GM03348 (cell line): ENCODE results near the gene FOXA1.

Experiments used
- DNase-seq: peaks from one replicate; pipeline ENCODE4 v3.0.0; 2012; ENCODE audit warnings: low spot score

The FOXA1 gene

GRCh38 chr14:37589715-37590427 is 5.2 kb downstream of the FOXA1 start:
- no peak for DNase-seq

GRCh38 chr14:37588956-37589714 is 5.9 kb downstream of the FOXA1 start:
- no peak for DNase-seq

- DNase-seq = no peak
These were observed 6.4 kb downstream of the FOXA1 start for GRCh38 chr14:37588667-37588955.

- no peak for DNase-seq
These were observed 7.0 kb downstream of the FOXA1 start for GRCh38 chr14:37587881-37588666.

GRCh38 chr14:37587131-37587803 is 7.8 kb downstream of the FOXA1 start:
- DNase-seq = no peak

GRCh38 chr14:37586797-37587130 is 8.3 kb downstream of the FOXA1 start:
- no peak for DNase-seq

- no peak for DNase-seq
These were observed 8.9 kb downstream of the FOXA1 start for GRCh38 chr14:37585971-37586796.

- no peak for DNase-seq
These were observed 9.9 kb downstream of the FOXA1 start for GRCh38 chr14:37585101-37585511.

- DNase-seq = no peak
These were observed 10.6 kb downstream of the FOXA1 start for GRCh38 chr14:37584211-37585100.

GRCh38 chr14:37583358-37584210 is 11.5 kb downstream of the FOXA1 start:
- DNase-seq = no peak

- DNase-seq = no peak
These were observed 14.9 kb downstream of the FOXA1 start for GRCh38 chr14:37580146-37580545.

- no peak for DNase-seq
These were observed 15.8 kb downstream of the FOXA1 start for GRCh38 chr14:37579274-37579673.

- no peak for DNase-seq
These were observed 21.7 kb downstream of the FOXA1 start for GRCh38 chr14:37573356-37573755.

GRCh38 chr14:37571391-37571790 is 23.7 kb downstream of the FOXA1 start:
- DNase-seq = no peak

- DNase-seq = no peak
These were observed 25.3 kb downstream of the FOXA1 start for GRCh38 chr14:37569729-37570128.

GRCh38 chr14:37566811-37567371 is 28.2 kb downstream of the FOXA1 start:
- DNase-seq = no peak

GRCh38 chr14:37565550-37565949 is 29.5 kb downstream of the FOXA1 start:
- no peak for DNase-seq

GRCh38 chr14:37563189-37563588 is 31.9 kb downstream of the FOXA1 start:
- DNase-seq = no peak

- no peak for DNase-seq
These were observed 35.7 kb downstream of the FOXA1 start for GRCh38 chr14:37559386-37559785.
